Lung (tissue), 12 donors: ENCODE measurements around the gene DCD. TPM values are rescaled to one million over a fixed set of nuclear protein-coding genes. Genes with fewer than 3 reads are reported as not detected.
"Not testable (repeated sequence)": the region's sequence is repeated elsewhere in the genome, so short reads cannot be mapped to it uniquely, and the experiment has no call there.

Experiments
- ATAC-seq: fragments of 200-7000 bp; cut with Tn5 transposase; one replicate; pipeline ENCODE4 v1.9.1; 2020; ENCODE audit warnings: moderate number of reproducible peaks; ENCODE audit not compliant: insufficient read depth, low FRiP score
- DNase-seq, 3 donors: peaks; one replicate each; pipeline ENCODE4 v3.0.0-alpha.2; 2013 to 2017
- H3K27ac ChIP-seq, 2 donors: one replicate each; pipeline ENCODE4 v1.5.1; 2013; ENCODE audit warnings: mild to moderate bottlenecking in 2 of 2, moderate library complexity in 2 of 2, control low read depth in 1 of 2, inconsistent platforms in 1 of 2, low read depth in 1 of 2, low read length in 1 of 2
- H3K27me3 ChIP-seq, 3 donors: one replicate each; pipeline ENCODE4 v1.5.1; 2013; ENCODE audit warnings: low read length in 2 of 3; ENCODE audit not compliant: control insufficient read depth in 3 of 3, insufficient read depth in 3 of 3
- H3K36me3 ChIP-seq, 4 donors: one replicate each; pipeline ENCODE4 v1.5.1; 2013; ENCODE audit warnings: low read length in 4 of 4, mild to moderate bottlenecking in 1 of 4, moderate library complexity in 1 of 4; ENCODE audit not compliant: control insufficient read depth in 4 of 4, insufficient read depth in 4 of 4
- H3K4me1 ChIP-seq, 5 donors: one replicate each; pipeline ENCODE4 v1.5.1; 2013; ENCODE audit warnings: low read length in 5 of 5, mild to moderate bottlenecking in 2 of 5, moderate library complexity in 1 of 5; ENCODE audit not compliant: control insufficient read depth in 5 of 5, insufficient read depth in 5 of 5
- H3K4me3 ChIP-seq: one replicate; pipeline ENCODE4 v1.5.1; 2013; ENCODE audit warnings: mild to moderate bottlenecking, control low read depth, moderate library complexity
- H3K9ac ChIP-seq, 2 donors: one replicate each; pipeline ENCODE4 v1.5.1; 2013; ENCODE audit warnings: low read length in 2 of 2, control low read depth in 1 of 2; ENCODE audit not compliant: insufficient read depth in 1 of 2
- H3K9me3 ChIP-seq, 4 donors: one replicate each; pipeline ENCODE4 v1.5.1; 2013; ENCODE audit warnings: low read length in 3 of 4, mild to moderate bottlenecking in 1 of 4, moderate library complexity in 1 of 4; ENCODE audit not compliant: control insufficient read depth in 4 of 4, insufficient read depth in 3 of 4
- WGBS, 2 donors: extraction: QIAGEN DNeasy Blood & Tissue Kit; methylation state at CpG; one replicate each; pipeline ENCODE4 v1.1.7; 2013; 5-methylcytosine and 5-hydroxymethylcytosine counted together
- polyA plus RNA-seq, 2 donors: library from polyadenylated mRNA; stranded (reverse); fragments of 200-250 nt; gene quantifications; one replicate each; pipeline ENCODE4 v1.2.1, GENCODE V29; 2013
- total RNA-seq, 2 donors: library from RNA; depleted of rRNA in 1 of 2; stranded (reverse); fragments of >200 nt in 1 of 2; gene quantifications; one replicate each; pipeline ENCODE4 v1.2.1, GENCODE V29; 2014 to 2021
- TF ChIP-seq, protein P1 (sequence below): IDR thresholded peaks from 2 replicates; pipeline ENCODE4 v1.5.1; 2012; ENCODE audit warnings: mild to moderate bottlenecking; ENCODE audit errors: control extremely low read depth, extremely low read depth
- donor health status: control.
- donor health status: control.
- donor health status: Bipolar disorder and iron deficiency.
- donor health status: healthy.
- donor health status: DM: yes; HTN: yes; CAD: no.

Gene DCD
- total and polyA plus RNA-seq, 4 donors, result not detected

DNA sequence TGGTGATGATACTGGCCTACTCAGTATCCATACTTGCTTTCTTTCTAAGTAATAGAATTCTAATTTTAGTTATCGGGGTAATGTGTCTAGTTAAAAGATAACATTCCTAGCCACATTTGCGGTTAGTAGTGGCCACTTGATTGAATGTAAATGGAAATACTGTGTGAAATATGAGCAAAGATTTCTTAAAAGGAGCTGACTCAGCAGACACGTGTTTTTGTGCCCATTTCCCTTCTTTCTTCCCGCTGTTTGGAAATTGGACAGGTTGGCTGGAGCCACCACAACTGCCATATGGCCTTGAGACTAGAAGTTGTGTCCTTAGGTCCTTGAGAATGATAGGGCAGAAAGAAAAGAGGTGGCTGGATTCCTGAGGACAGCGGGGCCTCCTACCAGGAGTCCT lies 19.8 kb upstream of the DCD start:
- DNase-seq (no peak), ATAC-seq (no peak)
- no peaks in the 10 kb centered on the region for H3K36me3 ChIP-seq
- no peak overlapping the region for H3K9ac ChIP-seq
- TF ChIP-seq, protein P1, sequence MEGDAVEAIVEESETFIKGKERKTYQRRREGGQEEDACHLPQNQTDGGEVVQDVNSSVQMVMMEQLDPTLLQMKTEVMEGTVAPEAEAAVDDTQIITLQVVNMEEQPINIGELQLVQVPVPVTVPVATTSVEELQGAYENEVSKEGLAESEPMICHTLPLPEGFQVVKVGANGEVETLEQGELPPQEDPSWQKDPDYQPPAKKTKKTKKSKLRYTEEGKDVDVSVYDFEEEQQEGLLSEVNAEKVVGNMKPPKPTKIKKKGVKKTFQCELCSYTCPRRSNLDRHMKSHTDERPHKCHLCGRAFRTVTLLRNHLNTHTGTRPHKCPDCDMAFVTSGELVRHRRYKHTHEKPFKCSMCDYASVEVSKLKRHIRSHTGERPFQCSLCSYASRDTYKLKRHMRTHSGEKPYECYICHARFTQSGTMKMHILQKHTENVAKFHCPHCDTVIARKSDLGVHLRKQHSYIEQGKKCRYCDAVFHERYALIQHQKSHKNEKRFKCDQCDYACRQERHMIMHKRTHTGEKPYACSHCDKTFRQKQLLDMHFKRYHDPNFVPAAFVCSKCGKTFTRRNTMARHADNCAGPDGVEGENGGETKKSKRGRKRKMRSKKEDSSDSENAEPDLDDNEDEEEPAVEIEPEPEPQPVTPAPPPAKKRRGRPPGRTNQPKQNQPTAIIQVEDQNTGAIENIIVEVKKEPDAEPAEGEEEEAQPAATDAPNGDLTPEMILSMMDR, result no peak
- no peaks in the 10 kb centered on the region for H3K4me1 ChIP-seq
- no peaks in the 10 kb centered on the region for H3K9me3 ChIP-seq
- H3K27me3 ChIP-seq, result peaks cover 0 to 3% (median 0%) of the 10 kb centered on the region in 3 donors
- no peak overlapping the region for H3K27ac ChIP-seq
- 85 to 89% methylated on average over 5 of the region's 5 CpGs for WGBS, 2 donors
- no peak overlapping the region for H3K4me3 ChIP-seq

DNA sequence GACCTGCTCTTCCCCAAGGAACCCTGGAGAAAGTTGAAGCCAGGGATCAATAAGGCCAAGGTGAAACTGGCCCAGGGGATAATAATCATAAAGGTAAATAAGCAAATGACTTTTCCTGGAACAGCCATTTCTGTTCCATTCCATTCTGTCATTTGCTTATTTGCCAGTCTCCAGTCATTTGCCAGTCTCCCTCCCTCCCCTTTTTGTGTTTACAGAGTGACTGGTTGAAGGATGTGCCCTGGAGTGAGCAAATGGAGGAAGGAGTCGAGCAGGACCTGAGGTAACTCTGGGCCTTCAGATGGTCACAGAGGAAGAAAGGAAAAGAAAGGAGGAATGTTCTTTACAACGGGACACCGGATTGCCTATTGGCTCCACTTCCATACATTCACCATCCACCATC lies 17.8 kb upstream of the DCD start:
- H3K27ac ChIP-seq, result no peak overlapping the region
- no peaks in the 10 kb centered on the region for H3K4me1 ChIP-seq
- ATAC-seq (no peak), DNase-seq (no peak)
- TF ChIP-seq, protein P1, result no peak
- H3K27me3 ChIP-seq, result no peaks in the 10 kb centered on the region
- no peak overlapping the region for H3K9ac ChIP-seq
- WGBS, 2 donors, result 71 to 75% methylated on average over 3 of the region's 3 CpGs
- H3K9me3 ChIP-seq, result no peaks in the 10 kb centered on the region
- H3K36me3 ChIP-seq, result no peaks in the 10 kb centered on the region
- no peak overlapping the region for H3K4me3 ChIP-seq

DNA sequence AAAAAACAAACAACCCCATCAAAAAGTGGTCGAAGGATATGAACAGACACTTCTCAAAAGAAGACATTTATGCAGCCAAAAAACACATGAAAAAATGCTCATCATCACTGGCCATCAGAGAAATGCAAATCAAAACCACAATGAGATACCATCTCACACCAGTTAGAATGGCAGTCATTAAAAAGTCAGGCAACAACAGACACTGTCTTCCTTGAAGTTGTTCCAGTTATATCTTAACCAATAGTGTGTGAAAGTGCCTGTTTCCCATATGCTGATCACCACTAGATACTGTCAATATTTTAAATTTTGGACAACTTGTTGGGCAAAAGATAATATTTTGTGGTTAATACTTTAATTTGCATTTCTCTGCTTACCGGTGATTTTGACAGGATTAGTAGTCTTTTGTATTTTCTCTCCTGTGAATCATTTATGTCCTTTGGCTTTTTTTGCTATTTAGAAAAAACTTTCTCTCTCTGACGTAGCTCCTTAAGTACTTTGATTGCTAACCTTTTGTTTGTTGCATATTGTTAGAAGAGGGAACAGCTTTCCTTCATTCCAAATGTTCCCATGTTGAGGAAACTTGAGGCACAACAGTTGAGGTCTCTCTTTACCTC lies 17.0 kb upstream of the DCD start:
- DNase-seq, H3K4me1 ChIP-seq, ATAC-seq, H3K9ac ChIP-seq, H3K36me3 ChIP-seq, H3K4me3 ChIP-seq, H3K27me3 ChIP-seq, H3K9me3 ChIP-seq, H3K27ac ChIP-seq: not testable (repeated sequence)
- WGBS, 2 donors, result 75 to 86% methylated on average over 3 of the region's 3 CpGs

DNA sequence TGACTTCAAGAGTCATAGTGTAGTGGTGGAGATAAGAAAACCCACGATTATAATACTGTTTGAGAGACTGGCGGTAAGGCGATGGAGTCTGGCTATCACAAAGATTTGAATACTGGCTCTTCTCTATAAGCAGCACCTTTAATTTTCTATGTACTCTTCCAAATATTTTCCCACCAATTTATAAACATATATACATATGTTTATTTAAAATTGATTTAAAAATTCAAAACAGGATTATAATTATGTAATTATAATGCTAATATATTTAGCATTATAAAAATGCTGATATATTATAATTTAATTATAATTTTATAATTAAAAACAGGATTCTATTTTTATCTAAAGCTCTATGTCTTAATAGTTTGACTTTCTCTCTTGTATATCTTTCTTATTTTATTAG lies 15.4 kb upstream of the DCD start:
- TF ChIP-seq, protein P1, result no peak
- Histone ChIP-seq H3K27ac (no peak overlapping the region), H3K27me3 (no peaks in the 10 kb centered on the region), H3K9ac (no peak overlapping the region), H3K36me3 (no peaks in the 10 kb centered on the region), H3K4me3 (no peak overlapping the region), H3K4me1 (no peaks in the 10 kb centered on the region), H3K9me3 (no peaks in the 10 kb centered on the region)
- 79 to 81% methylated on average over 3 of the region's 3 CpGs for WGBS, 2 donors
- no peak for DNase-seq
- ATAC-seq, result no peak
